ENCODE measurements around the gene NUDT13. TPM values are rescaled to one million over a fixed set of nuclear protein-coding genes. Genes with fewer than 3 reads are reported as not detected.

NUDT13 gene
- total and polyA plus RNA-seq, 2 experiments from 2014 or later: 1.4 to 1.7 TPM

DNA sequence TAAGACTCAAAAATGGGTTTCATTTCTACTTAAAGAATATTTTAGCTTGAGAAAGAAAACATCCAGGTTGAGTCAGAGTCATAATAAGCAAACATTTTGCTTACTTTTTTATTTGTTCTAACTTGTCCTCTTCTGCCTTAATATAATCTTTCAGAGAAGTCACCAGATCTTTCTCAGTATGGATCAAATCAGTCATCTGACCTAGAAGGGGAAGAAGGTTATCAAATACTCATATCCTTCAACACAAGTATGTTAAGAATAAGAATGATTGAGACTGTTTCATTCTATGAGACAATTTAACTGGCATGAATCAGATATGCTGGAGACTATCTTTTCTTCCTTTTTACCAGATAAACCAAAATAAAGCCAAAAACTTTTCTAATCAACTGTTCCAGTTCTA, 36.6 kb upstream of the NUDT13 start:
- in situ Hi-C loops (cut with MboI): no loop called here
- no peak overlapping the region for H2AFZ ChIP-seq
- H3K9me2 ChIP-seq (ENCODE audit: insufficient read depth): no peaks in the 10 kb centered on the region
- no peaks in the 10 kb centered on the region for H3K9me3 ChIP-seq (ENCODE audit: low read depth)
- H3F3A ChIP-seq (ENCODE audit: insufficient read depth): peaks cover 31% of the 10 kb centered on the region
- no peak overlapping the region for H3K4me2 ChIP-seq (ENCODE audit: unreplicated experiment)
- peaks cover 54% of the 10 kb centered on the region for H3K36me3 ChIP-seq (ENCODE audit: low read depth)
- peaks cover 98% of the 10 kb centered on the region for H3K79me2 ChIP-seq (ENCODE audit: insufficient read depth)
- no peak overlapping the region for H3K27ac ChIP-seq
- no peak overlapping the region for H3K9ac ChIP-seq
- peaks cover 15% of the 10 kb centered on the region for H3K4me1 ChIP-seq (ENCODE audit: insufficient read depth)
- no peak overlapping the region for H3K4me3 ChIP-seq
- peaks cover 11% of the 10 kb centered on the region; the same call in 1 of the 2 replicates for H4K20me1 ChIP-seq (ENCODE audit: insufficient read depth)
- no peaks in the 10 kb centered on the region for H3K27me3 ChIP-seq (replicated peaks; ENCODE audit: insufficient read depth)
- no peak for DNase-seq
- no peak for TF ChIP-seq EZH2 (IDR thresholded peaks at IDR 0.05; ENCODE audit: insufficient read depth, poor library complexity, severe bottlenecking)
- TF ChIP-seq EZH2phosphoT487 (IDR thresholded peaks at IDR 0.05; ENCODE audit: insufficient read depth, low read depth): no peak

DNA sequence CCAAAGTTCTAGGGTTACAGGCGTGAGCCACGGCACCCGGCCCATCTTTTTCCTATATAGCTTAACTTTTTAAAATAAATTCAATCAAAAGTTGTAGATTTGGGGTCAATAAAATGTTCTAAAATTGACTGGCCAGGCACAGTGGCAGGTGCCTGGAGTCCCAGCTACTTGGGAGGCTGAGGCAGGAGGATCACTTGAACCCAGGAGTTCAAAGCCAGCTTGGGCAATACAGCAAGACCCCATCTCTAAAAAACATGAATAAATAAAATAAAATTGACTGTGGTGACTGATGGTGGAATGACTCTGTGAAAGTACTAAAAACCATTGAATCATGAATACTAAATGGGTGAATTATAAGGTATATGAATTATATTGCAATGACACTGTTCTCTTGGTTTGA, 34.4 kb upstream of the NUDT13 start:
- no peak for DNase-seq
- peaks cover 46% of the 10 kb centered on the region for H3K36me3 ChIP-seq (ENCODE audit: low read depth)
- no peaks in the 10 kb centered on the region for H3K27me3 ChIP-seq (replicated peaks; ENCODE audit: insufficient read depth)
- in situ Hi-C loops (cut with MboI): no loop called here
- TF ChIP-seq EZH2 (IDR thresholded peaks at IDR 0.05; ENCODE audit: insufficient read depth, poor library complexity, severe bottlenecking) (no peak), EZH2phosphoT487 (IDR thresholded peaks at IDR 0.05; ENCODE audit: insufficient read depth, low read depth) (no peak)
- no peak overlapping the region for H2AFZ ChIP-seq
- no peak overlapping the region for H3K9ac ChIP-seq
- H4K20me1 ChIP-seq (ENCODE audit: insufficient read depth): peaks cover 16% of the 10 kb centered on the region; the same call in 1 of the 2 replicates
- H3F3A ChIP-seq (ENCODE audit: insufficient read depth): peaks cover 29% of the 10 kb centered on the region
- H3K27ac ChIP-seq: no peak overlapping the region
- H3K4me2 ChIP-seq (ENCODE audit: unreplicated experiment): no peak overlapping the region
- H3K9me2 ChIP-seq (ENCODE audit: insufficient read depth): no peaks in the 10 kb centered on the region
- peaks cover 100% of the 10 kb centered on the region for H3K79me2 ChIP-seq (ENCODE audit: insufficient read depth)
- H3K9me3 ChIP-seq (ENCODE audit: low read depth): no peaks in the 10 kb centered on the region
- peaks cover 15% of the 10 kb centered on the region for H3K4me1 ChIP-seq (ENCODE audit: insufficient read depth)
- WGBS, 2 experiments (ENCODE audit: low coverage in 1 of 2, low lambda C conversion rate in 2 of 2, missing lambda C conversion rate in 2 of 2): 100% methylated on average over 3 of the region's 3 CpGs
- H3K4me3 ChIP-seq: no peak overlapping the region

- H3K79me2 ChIP-seq (ENCODE audit: insufficient read depth): peaks cover 100% of the 10 kb centered on the region
- H3K9ac ChIP-seq: peak overlapping the region; percentile 45
- peak overlapping the region; percentile 80 for H3K4me2 ChIP-seq (ENCODE audit: unreplicated experiment)
- H3K27ac ChIP-seq: peak overlapping the region; percentile 52
- peaks cover 15% of the 10 kb centered on the region for H3K4me1 ChIP-seq (ENCODE audit: insufficient read depth)
- peak overlapping the region; percentile 3; the same call in 1 of the 2 replicates for H2AFZ ChIP-seq
- no peaks in the 10 kb centered on the region for H3K27me3 ChIP-seq (replicated peaks; ENCODE audit: insufficient read depth)
- peak; percentile 86 for DNase-seq
- TF ChIP-seq EZH2 (IDR thresholded peaks at IDR 0.05; ENCODE audit: insufficient read depth, poor library complexity, severe bottlenecking): no peak
- TF ChIP-seq EZH2phosphoT487 (IDR thresholded peaks at IDR 0.05; ENCODE audit: insufficient read depth, low read depth): no peak
- H3K36me3 ChIP-seq (ENCODE audit: low read depth): peaks cover 38% of the 10 kb centered on the region
- in situ Hi-C loops (cut with MboI): no loop called here
- WGBS, 2 experiments (ENCODE audit: low coverage in 1 of 2, low lambda C conversion rate in 2 of 2, missing lambda C conversion rate in 2 of 2): 39 to 41% methylated on average over 6 of the region's 6 CpGs
- H3K4me3 ChIP-seq: peak overlapping the region; percentile 36
- no peaks in the 10 kb centered on the region for H3K9me2 ChIP-seq (ENCODE audit: insufficient read depth)
- peaks cover 29% of the 10 kb centered on the region for H3F3A ChIP-seq (ENCODE audit: insufficient read depth)
- H4K20me1 ChIP-seq (ENCODE audit: insufficient read depth): peaks cover 18% of the 10 kb centered on the region; the same call in 1 of the 2 replicates
- H3K9me3 ChIP-seq (ENCODE audit: low read depth): no peaks in the 10 kb centered on the region
These were observed 33.7 kb upstream of the NUDT13 start for GRCh38 chr10:73076360-73077183.

- Histone ChIP-seq H3K4me3 (no peak overlapping the region), H3F3A (ENCODE audit: insufficient read depth) (peaks cover 40% of the 10 kb centered on the region), H2AFZ (no peak overlapping the region), H3K27ac (no peak overlapping the region), H3K36me3 (ENCODE audit: low read depth) (peaks cover 8% of the 10 kb centered on the region), H3K27me3 (replicated peaks; ENCODE audit: insufficient read depth) (no peaks in the 10 kb centered on the region), H4K20me1 (ENCODE audit: insufficient read depth) (peaks cover 42% of the 10 kb centered on the region; the same call in 1 of the 2 replicates), H3K79me2 (ENCODE audit: insufficient read depth) (peaks cover 100% of the 10 kb centered on the region), H3K4me2 (ENCODE audit: unreplicated experiment) (no peak overlapping the region), H3K9me3 (ENCODE audit: low read depth) (no peaks in the 10 kb centered on the region), H3K4me1 (ENCODE audit: insufficient read depth) (peaks cover 36% of the 10 kb centered on the region), H3K9ac (no peak overlapping the region), H3K9me2 (ENCODE audit: insufficient read depth) (no peaks in the 10 kb centered on the region)
- DNase-seq: no peak
- 97 to 99% methylated on average over 3 of the region's 3 CpGs for WGBS, 2 experiments (ENCODE audit: low coverage in 1 of 2, low lambda C conversion rate in 2 of 2, missing lambda C conversion rate in 2 of 2)
- in situ Hi-C loops (cut with MboI): no loop called here
- TF ChIP-seq EZH2 (IDR thresholded peaks at IDR 0.05; ENCODE audit: insufficient read depth, poor library complexity, severe bottlenecking) (no peak), EZH2phosphoT487 (IDR thresholded peaks at IDR 0.05; ENCODE audit: insufficient read depth, low read depth) (no peak)
These were observed 30.3 kb upstream of the NUDT13 start for GRCh38 chr10:73079779-73080541.

Measured in GM23248 (cell line).